SK-N-SH treated with all-trans-retinoic acid at 6 μM for 48 hours (cell line): ENCODE data around the gene ARRDC4.

Experiments used
- ARNTL ChIP-seq: fragments of 450-650 bp; formaldehyde crosslinking; IDR thresholded peaks from 2 replicates; pipeline ENCODE4 v1.5.0; 2020; ENCODE audit warnings: low read depth, mild to moderate bottlenecking, moderate library complexity, borderline replicate concordance
- CREB5 ChIP-seq: fragments of 250-450 bp; sonication (Bioruptor Pico); IDR thresholded peaks from 2 replicates; pipeline ENCODE4 v1.5.1; 2020; ENCODE audit warnings: low read depth, mild to moderate bottlenecking, moderate library complexity
- TCF4 ChIP-seq: fragments of 250-450 bp; sonication (Bioruptor Pico); IDR thresholded peaks from 2 replicates; pipeline ENCODE4 v1.8.0; 2021; ENCODE audit warnings: mild to moderate bottlenecking, moderate library complexity, borderline replicate concordance
- ZNF565 ChIP-seq: fragments of 450-650 bp; formaldehyde crosslinking; conservative IDR thresholded peaks from 2 replicates; pipeline ENCODE4 v1.5.0; 2020; ENCODE audit warnings: low read depth, mild to moderate bottlenecking, moderate library complexity

- TF ChIP-seq ARNTL (CRISPR knock-in tag) = no peak
- no peak for TF ChIP-seq CREB5 (CRISPR knock-in tag)
- TF ChIP-seq TCF4 (CRISPR knock-in tag) = no peak
- TF ChIP-seq ZNF565 (CRISPR knock-in tag) = no peak
Measured at GRCh38 chr15:97977734-97978133, 17.2 kb downstream of the ARRDC4 start.
